ENCODE results near the gene SLC1A7. TPM values are rescaled to one million over a fixed set of nuclear protein-coding genes. Genes with fewer than 3 reads are reported as not detected.

Gene SLC1A7
- total RNA-seq, 1 donor from 2014 or later = not detected

GRCh38 chr1:53131590-53131938 lies 10.9 kb downstream of the SLC1A7 start:
- Histone ChIP-seq H3K36me3 (ENCODE audit: control insufficient read depth, insufficient read depth, low read length) (no peaks in the 10 kb centered on the region), H3K27me3 (ENCODE audit: control insufficient read depth, insufficient read depth, low read length) (no peaks in the 10 kb centered on the region), H3K4me3 (ENCODE audit: low read depth, low read length) (no peak overlapping the region)
- DNase-seq (ENCODE audit: low read depth) (no peak), FAIRE-seq (no peak)
- no peak for TF ChIP-seq CTCF (IDR thresholded peaks at IDR 0.05; ENCODE audit: insufficient read depth, low read length, severe bottlenecking)

DNA sequence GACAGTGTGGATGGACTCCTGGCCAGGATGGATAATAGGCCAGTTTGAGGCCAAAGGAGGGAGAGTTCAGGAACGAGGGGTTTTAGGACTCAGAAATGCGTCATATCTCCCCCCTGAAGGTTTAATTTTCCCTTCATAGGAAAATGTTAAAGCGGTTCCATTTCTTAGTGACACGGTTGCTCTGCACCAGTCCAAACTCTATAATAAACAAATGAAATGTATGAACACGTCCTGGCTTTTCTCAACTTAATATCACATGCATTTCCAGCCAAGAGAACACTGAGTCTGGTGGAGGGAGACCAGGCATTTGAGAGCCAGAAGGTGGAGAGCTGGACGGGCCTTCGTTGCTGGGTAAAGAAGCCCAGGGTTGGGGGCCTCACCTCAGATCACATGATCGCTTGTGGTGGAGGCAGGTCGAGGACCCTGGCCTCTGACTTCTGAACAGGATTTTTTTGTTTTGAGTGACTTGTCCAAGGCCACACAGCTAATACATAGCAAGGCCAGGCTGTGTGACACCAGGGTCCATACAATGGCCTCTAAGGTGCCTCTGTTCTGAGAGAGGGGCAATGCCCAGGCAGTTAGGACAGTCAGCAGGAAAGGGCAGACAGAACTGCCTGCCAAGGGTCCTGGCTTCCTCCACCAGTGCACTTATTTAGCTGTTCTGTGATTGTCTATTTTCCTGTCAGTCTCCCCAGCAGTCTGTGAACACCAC lies 11.4 kb downstream of the SLC1A7 start:
- no peaks in the 10 kb centered on the region for H3K27me3 ChIP-seq (ENCODE audit: control insufficient read depth, insufficient read depth, low read length)
- FAIRE-seq = no peak
- no peaks in the 10 kb centered on the region for H3K36me3 ChIP-seq (ENCODE audit: control insufficient read depth, insufficient read depth, low read length)
- no peak for DNase-seq (ENCODE audit: low read depth)
- no peak for TF ChIP-seq CTCF (IDR thresholded peaks at IDR 0.05; ENCODE audit: insufficient read depth, low read length, severe bottlenecking)
- no peak overlapping the region for H3K4me3 ChIP-seq (ENCODE audit: low read depth, low read length)

- Histone ChIP-seq H3K4me3 (ENCODE audit: low read depth, low read length) (no peak overlapping the region), H3K27me3 (ENCODE audit: control insufficient read depth, insufficient read depth, low read length) (no peaks in the 10 kb centered on the region), H3K36me3 (ENCODE audit: control insufficient read depth, insufficient read depth, low read length) (no peaks in the 10 kb centered on the region)
- DNase-seq (ENCODE audit: low read depth) = no peak
- TF ChIP-seq CTCF (IDR thresholded peaks at IDR 0.05; ENCODE audit: insufficient read depth, low read length, severe bottlenecking) = no peak
- no peak for FAIRE-seq
Measured at GRCh38 chr1:53130598-53130877, 11.9 kb downstream of the SLC1A7 start.

DNA sequence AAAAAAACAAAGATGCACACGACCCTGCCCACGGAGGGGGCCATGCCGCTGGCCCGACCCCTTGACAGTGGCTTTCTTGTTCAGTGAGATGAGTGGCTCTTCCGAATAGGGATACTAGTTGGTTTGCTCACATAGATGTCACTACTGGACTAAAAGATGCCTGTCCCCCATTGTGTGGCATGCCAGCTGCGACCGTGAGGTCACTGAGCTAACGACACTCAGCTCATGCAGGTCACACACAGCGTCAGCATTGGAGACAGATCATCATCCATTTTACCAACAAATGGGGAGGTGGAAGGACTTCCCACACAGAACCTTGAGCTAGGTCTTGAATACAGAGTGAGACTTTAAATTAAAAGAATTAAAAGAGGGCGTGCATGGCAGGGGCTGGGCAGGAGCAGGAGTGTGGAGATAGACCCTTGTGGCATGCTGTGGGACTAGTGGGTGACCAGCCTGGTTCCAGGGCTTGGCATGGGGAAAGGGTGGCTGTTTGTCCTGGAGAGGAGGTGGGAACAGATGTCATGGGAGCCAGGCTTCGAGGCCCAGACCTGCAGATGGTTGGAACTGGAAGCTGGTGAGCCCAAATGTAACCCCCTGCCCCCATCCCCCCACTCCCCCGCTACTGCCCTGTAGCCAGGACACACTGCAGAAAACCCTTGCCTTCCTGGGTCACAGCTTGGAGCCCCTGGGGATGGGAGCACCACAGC lies 12.4 kb downstream of the SLC1A7 start:
- no peak for DNase-seq (ENCODE audit: low read depth)
- FAIRE-seq = no peak
- TF ChIP-seq CTCF (IDR thresholded peaks at IDR 0.05; ENCODE audit: insufficient read depth, low read length, severe bottlenecking) = no peak
- no peak overlapping the region for H3K4me3 ChIP-seq (ENCODE audit: low read depth, low read length)
- H3K36me3 ChIP-seq (ENCODE audit: control insufficient read depth, insufficient read depth, low read length) = no peaks in the 10 kb centered on the region
- H3K27me3 ChIP-seq (ENCODE audit: control insufficient read depth, insufficient read depth, low read length) = no peaks in the 10 kb centered on the region

GRCh38 chr1:53128401-53128800 lies 14.0 kb downstream of the SLC1A7 start:
- FAIRE-seq = no peak
- Histone ChIP-seq H3K27me3 (ENCODE audit: control insufficient read depth, insufficient read depth, low read length) (peaks cover 3% of the 10 kb centered on the region), H3K4me3 (ENCODE audit: low read depth, low read length) (no peak overlapping the region), H3K36me3 (ENCODE audit: control insufficient read depth, insufficient read depth, low read length) (no peaks in the 10 kb centered on the region)
- no peak for TF ChIP-seq CTCF (IDR thresholded peaks at IDR 0.05; ENCODE audit: insufficient read depth, low read length, severe bottlenecking)
- no peak for DNase-seq (ENCODE audit: low read depth)

DNA sequence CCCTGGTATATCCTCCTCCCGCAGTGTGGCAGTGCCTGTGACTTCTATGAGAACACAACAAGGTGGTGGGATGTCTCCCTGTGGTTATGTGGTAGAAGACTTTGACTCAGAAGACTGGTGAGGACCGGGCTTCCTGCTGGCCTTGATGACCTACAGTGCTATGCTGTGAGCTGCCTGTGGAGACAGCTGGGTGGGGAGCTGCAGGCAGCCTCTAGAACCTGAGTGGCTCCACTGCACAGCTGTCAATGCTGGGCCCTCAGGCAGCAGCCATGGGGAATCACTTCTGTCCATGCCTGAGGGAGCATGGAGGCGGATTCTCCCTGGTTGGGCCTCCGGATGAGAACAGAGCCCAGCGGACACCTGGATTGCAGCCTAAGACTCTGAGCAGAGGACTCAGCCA lies 14.9 kb downstream of the SLC1A7 start:
- Histone ChIP-seq H3K36me3 (ENCODE audit: control insufficient read depth, insufficient read depth, low read length) (no peaks in the 10 kb centered on the region), H3K27me3 (ENCODE audit: control insufficient read depth, insufficient read depth, low read length) (peaks cover 3% of the 10 kb centered on the region), H3K4me3 (ENCODE audit: low read depth, low read length) (no peak overlapping the region)
- no peak for DNase-seq (ENCODE audit: low read depth)
- no peak for FAIRE-seq
- no peak for TF ChIP-seq CTCF (IDR thresholded peaks at IDR 0.05; ENCODE audit: insufficient read depth, low read length, severe bottlenecking)
